CD14-positive monocyte (primary cell): ENCODE results near the gene FHIT. TPM values are rescaled to one million over a fixed set of nuclear protein-coding genes. Genes with fewer than 3 reads are reported as not detected.

ENCODE experiments used
- DNase-seq, 3 donors: peaks; one replicate each; pipeline ENCODE4 v3.0.0-alpha.2; 2011 to 2022
- H2AFZ ChIP-seq: 2 replicates; pipeline ENCODE4 v1.6.0; 2012; ENCODE audit warnings: mild to moderate bottlenecking, low read depth, low read length, inconsistent platforms; ENCODE audit not compliant: insufficient read depth, poor library complexity, severe bottlenecking
- H3K27ac ChIP-seq, 2 donors: 1 replicate in 1 of 2; 2 replicates in 1 of 2; pipeline ENCODE4 v1.5.1; 2012 to 2013; ENCODE audit warnings: low read length in 2 of 2, control low read depth in 1 of 2, inconsistent platforms in 1 of 2, low read depth in 1 of 2, mild to moderate bottlenecking in 1 of 2
- H3K27me3 ChIP-seq, 2 donors: one replicate each; pipeline versions ENCODE4 v1.6.0 to v1.6.1; 2011 to 2013; ENCODE audit warnings: low read length in 2 of 2; ENCODE audit not compliant: control insufficient read depth in 2 of 2, insufficient read depth in 2 of 2
- H3K36me3 ChIP-seq, 2 donors: replicated peaks in 1 of 2; 1 replicate in 1 of 2; 2 replicates in 1 of 2; pipeline versions ENCODE4 v1.5.1 to v1.6.1; 2012 to 2013; ENCODE audit warnings: low read length in 2 of 2, control low read depth in 1 of 2, inconsistent platforms in 1 of 2, mild to moderate bottlenecking in 1 of 2; ENCODE audit not compliant: insufficient read depth in 2 of 2, control insufficient read depth in 1 of 2
- H3K4me1 ChIP-seq, 2 donors: 1 replicate in 1 of 2; 2 replicates in 1 of 2; pipeline versions ENCODE4 v1.5.1 to v1.6.1; 2012 to 2013; ENCODE audit warnings: low read length in 2 of 2, control low read depth in 1 of 2, inconsistent platforms in 1 of 2, mild to moderate bottlenecking in 1 of 2, moderate library complexity in 1 of 2; ENCODE audit not compliant: insufficient read depth in 2 of 2, control insufficient read depth in 1 of 2
- H3K4me2 ChIP-seq: replicated peaks from 2 replicates; pipeline ENCODE3; 2012; ENCODE audit warnings: low read length, moderate library complexity, mild to moderate bottlenecking; ENCODE audit not compliant: poor library complexity, severe bottlenecking; ENCODE audit errors: extremely low read depth
- H3K4me3 ChIP-seq, 3 experiments: fragments of 200-600 bp in 1 of 3; sonication (generic) in 1 of 3; replicated peaks in 1 of 3; 1 replicate in 2 of 3; 2 replicates in 1 of 3; pipeline ENCODE4 v1.5.1; 2011 to 2013; ENCODE audit warnings: low read length in 3 of 3, mild to moderate bottlenecking in 3 of 3, control low read depth in 2 of 3, low read depth in 2 of 3, inconsistent platforms in 1 of 3, moderate library complexity in 1 of 3
- H3K79me2 ChIP-seq: 2 replicates; pipeline ENCODE4 v1.6.0; 2012; ENCODE audit warnings: mild to moderate bottlenecking, control low read depth, inconsistent platforms, low read length, moderate library complexity; ENCODE audit not compliant: insufficient read depth
- H3K9ac ChIP-seq: 2 replicates; pipeline ENCODE4 v1.6.0; 2017; ENCODE audit warnings: low read length, mild to moderate bottlenecking; ENCODE audit not compliant: insufficient read depth, poor library complexity, severe bottlenecking
- H3K9me3 ChIP-seq, 2 donors: replicated peaks in 1 of 2; 1 replicate in 1 of 2; 2 replicates in 1 of 2; pipeline versions ENCODE4 v1.5.1 to v1.6.1; 2012 to 2013; ENCODE audit warnings: low read length in 2 of 2, control low read depth in 1 of 2; ENCODE audit not compliant: control insufficient read depth in 1 of 2, insufficient read depth in 1 of 2
- H4K20me1 ChIP-seq: 2 replicates; pipeline ENCODE4 v1.6.0; 2012; ENCODE audit warnings: mild to moderate bottlenecking, low read length, control low read depth, moderate library complexity; ENCODE audit not compliant: insufficient read depth
- H3K27ac Mint-ChIP-seq, 7 donors: one replicate each; pipeline ENCODE4 v1.8.0; 2020; ENCODE audit warnings: mild to moderate bottlenecking in 7 of 7, mixed read lengths in 7 of 7, moderate library complexity in 6 of 7, inconsistent platforms in 2 of 7
- H3K27me3 Mint-ChIP-seq, 3 donors: one replicate each; pipeline ENCODE4 v1.8.0; 2021 to 2022; ENCODE audit warnings: low read depth in 3 of 3, mild to moderate bottlenecking in 3 of 3, mixed read lengths in 3 of 3, moderate library complexity in 3 of 3, inconsistent platforms in 1 of 3
- H3K36me3 Mint-ChIP-seq, 2 donors: one replicate each; pipeline ENCODE4 v1.8.0; 2020; ENCODE audit warnings: mixed read lengths in 2 of 2, inconsistent platforms in 1 of 2, mild to moderate bottlenecking in 1 of 2
- H3K4me1 Mint-ChIP-seq: one replicate; pipeline ENCODE4 v1.8.0; 2020; ENCODE audit warnings: mild to moderate bottlenecking, mixed read lengths
- H3K4me3 Mint-ChIP-seq, 2 donors: one replicate each; pipeline ENCODE4 v1.8.0; 2020; ENCODE audit warnings: mild to moderate bottlenecking in 2 of 2, mixed read lengths in 2 of 2, moderate library complexity in 1 of 2
- H3K9me3 Mint-ChIP-seq, 7 donors: one replicate each; pipeline ENCODE4 v1.8.0; 2020 to 2022; ENCODE audit warnings: mixed read lengths in 7 of 7, mild to moderate bottlenecking in 6 of 7, moderate library complexity in 6 of 7, inconsistent platforms in 2 of 7
- CTCF ChIP-seq: fragments of 200-600 bp; IDR thresholded peaks from one replicate; pipeline ENCODE4 v1.8.0; 2022; ENCODE audit warnings: antibody characterized with exemption, mild to moderate bottlenecking
- WGBS: methylation state at CpG from one replicate; pipeline ENCODE4 v1.1.5; 2013; ENCODE audit warnings: missing lambda C conversion rate; ENCODE audit not compliant: insufficient coverage; 5-methylcytosine and 5-hydroxymethylcytosine counted together
- intact Hi-C, 2 donors: fragments of 100-400 bp; cut with micrococcal nuclease; formaldehyde crosslinking; loops; one replicate each; pipeline versions ENCODE4 v1.15.0 to v1.15.1; 2023
- polyA plus RNA-seq, 3 donors: library from polyadenylated mRNA; depleted of rRNA in 1 of 3; unstranded in 2 of 3; stranded (reverse) in 1 of 3; fragments of 300-500 nt in 2 of 3; fragments of >200 nt in 1 of 3; fragmentation: Illumina TruSeq in 2 of 3; gene quantifications; 1 replicate in 2 of 3; 2 replicates in 1 of 3; pipeline ENCODE4 v1.2.3, GENCODE V29; 2012 to 2021

The FHIT gene
- polyA plus RNA-seq, 3 donors, result 1.7 to 3.4 (median 3.2) TPM

- Histone ChIP-seq H3K4me1 (no peaks in the 10 kb centered on the region), H3K4me3 (no peak overlapping the region), H3K9ac (no peak overlapping the region), H4K20me1 (no peaks in the 10 kb centered on the region), H3K9me3 (peaks cover 0 to 9% of the 10 kb centered on the region in 2 donors), H3K79me2 (no peaks in the 10 kb centered on the region), H2AFZ (no peak overlapping the region), H3K4me2 (no peak overlapping the region), H3K27ac (no peak overlapping the region), H3K36me3 (no peaks in the 10 kb centered on the region), H3K27me3 (no peaks in the 10 kb centered on the region)
- Mint-ChIP-seq H3K27me3 (peaks cover 0 to 2% (median 1%) of the 10 kb centered on the region in 3 donors), H3K9me3 (peaks cover 7 to 23% (median 15%) of the 10 kb centered on the region in 7 donors), H3K4me3 (no peak overlapping the region), H3K4me1 (no peaks in the 10 kb centered on the region), H3K36me3 (no peaks in the 10 kb centered on the region), H3K27ac (no peak overlapping the region)
- DNase-seq, result no peak
- TF ChIP-seq CTCF, result no peak
- no CpG with 5 or more reads among the region's 1 CpG for WGBS
- intact Hi-C loops, result no loop called here
These were observed 542.9 kb downstream of the FHIT start for GRCh38 chr3:60708191-60708975.

- H4K20me1 ChIP-seq, result no peaks in the 10 kb centered on the region
- no peaks in the 10 kb centered on the region for H3K36me3 ChIP-seq
- no peak overlapping the region for H2AFZ ChIP-seq
- H3K4me3 Mint-ChIP-seq, result no peak overlapping the region
- H3K4me1 ChIP-seq, result no peaks in the 10 kb centered on the region
- H3K27ac Mint-ChIP-seq, result no peak overlapping the region
- no peaks in the 10 kb centered on the region for H3K79me2 ChIP-seq
- no peak overlapping the region for H3K4me2 ChIP-seq
- intact Hi-C loops, result no loop called here
- peaks cover 7 to 23% (median 15%) of the 10 kb centered on the region in 7 donors for H3K9me3 Mint-ChIP-seq
- H3K4me1 Mint-ChIP-seq, result no peaks in the 10 kb centered on the region
- peaks cover 0 to 9% of the 10 kb centered on the region in 2 donors for H3K9me3 ChIP-seq
- H3K9ac ChIP-seq, result no peak overlapping the region
- H3K27me3 Mint-ChIP-seq, result peaks cover 0 to 2% (median 1%) of the 10 kb centered on the region in 3 donors
- H3K27me3 ChIP-seq, result no peaks in the 10 kb centered on the region
- no peak overlapping the region for H3K27ac ChIP-seq
- TF ChIP-seq CTCF, result no peak
- H3K36me3 Mint-ChIP-seq, result no peaks in the 10 kb centered on the region
- no peak for DNase-seq
- no peak overlapping the region for H3K4me3 ChIP-seq
- WGBS, result no CpG with 5 or more reads among the region's 2 CpGs
These were observed 543.7 kb downstream of the FHIT start for GRCh38 chr3:60707452-60708020.
